Peyer's patch (tissue), 4 donors: ENCODE results near the gene AKAP7. TPM values are rescaled to one million over a fixed set of nuclear protein-coding genes. Genes with fewer than 3 reads are reported as not detected.

Experiments used
- DNase-seq, 3 donors: peaks; one replicate each; pipeline ENCODE4 v3.0.0-alpha.2; 2017 to 2019
- H3K27ac ChIP-seq, 4 donors: fragments of 200-600 bp; sonication (generic); one replicate each; pipeline ENCODE4 v1.5.1; 2016 to 2019
- H3K27me3 ChIP-seq, 2 donors: fragments of 200-600 bp; sonication (generic); one replicate each; pipeline ENCODE4 v1.5.1; 2019
- H3K36me3 ChIP-seq, 3 donors: fragments of 200-600 bp; sonication (generic); one replicate each; pipeline ENCODE4 v1.5.1; 2016 to 2019
- H3K4me1 ChIP-seq, 4 donors: fragments of 200-600 bp; sonication (generic); one replicate each; pipeline ENCODE4 v1.5.1; 2016 to 2019
- H3K4me3 ChIP-seq, 4 donors: fragments of 200-600 bp; sonication (generic); 1 replicate in 3 of 4; 2 replicates in 1 of 4; pipeline ENCODE4 v1.5.1; 2016 to 2019; ENCODE audit warnings: mild to moderate bottlenecking in 1 of 4
- H3K9me3 ChIP-seq, 4 donors: fragments of 200-600 bp; sonication (generic); one replicate each; pipeline ENCODE4 v1.5.1; 2016 to 2019; ENCODE audit warnings: mild to moderate bottlenecking in 1 of 4
- POLR2A ChIP-seq, 2 donors: fragments of 450-650 bp; IDR thresholded peaks; one replicate each; pipeline ENCODE4 v1.5.1; 2017; ENCODE audit warnings: antibody characterized with exemption in 2 of 2, mild to moderate bottlenecking in 2 of 2, moderate library complexity in 2 of 2
- total RNA-seq, 4 donors: library from RNA; depleted of rRNA; stranded (reverse); fragments of >200 nt; gene quantifications; one replicate each; pipeline ENCODE4 v1.1.0, GENCODE V29; 2016
- TF ChIP-seq, protein P1 (sequence below), 6 experiments: fragments of 450-650 bp in 4 of 6; fragments of 200-600 bp in 2 of 6; sonication (generic) in 1 of 6; IDR thresholded peaks; one replicate each; pipeline ENCODE4 v1.5.1; 2017 to 2019; ENCODE audit warnings: antibody characterized with exemption in 6 of 6, mild to moderate bottlenecking in 3 of 6, moderate library complexity in 1 of 6

Gene AKAP7
- total RNA-seq, 4 donors from 2014 or later: 8.3 to 24.7 (median 13.3) TPM

GRCh38 chr6:131159578-131159977 is 24.3 kb downstream of the AKAP7 start:
- no peak overlapping the region for H3K4me3 ChIP-seq
- no peaks in the 10 kb centered on the region for H3K36me3 ChIP-seq
- TF ChIP-seq, protein P1, sequence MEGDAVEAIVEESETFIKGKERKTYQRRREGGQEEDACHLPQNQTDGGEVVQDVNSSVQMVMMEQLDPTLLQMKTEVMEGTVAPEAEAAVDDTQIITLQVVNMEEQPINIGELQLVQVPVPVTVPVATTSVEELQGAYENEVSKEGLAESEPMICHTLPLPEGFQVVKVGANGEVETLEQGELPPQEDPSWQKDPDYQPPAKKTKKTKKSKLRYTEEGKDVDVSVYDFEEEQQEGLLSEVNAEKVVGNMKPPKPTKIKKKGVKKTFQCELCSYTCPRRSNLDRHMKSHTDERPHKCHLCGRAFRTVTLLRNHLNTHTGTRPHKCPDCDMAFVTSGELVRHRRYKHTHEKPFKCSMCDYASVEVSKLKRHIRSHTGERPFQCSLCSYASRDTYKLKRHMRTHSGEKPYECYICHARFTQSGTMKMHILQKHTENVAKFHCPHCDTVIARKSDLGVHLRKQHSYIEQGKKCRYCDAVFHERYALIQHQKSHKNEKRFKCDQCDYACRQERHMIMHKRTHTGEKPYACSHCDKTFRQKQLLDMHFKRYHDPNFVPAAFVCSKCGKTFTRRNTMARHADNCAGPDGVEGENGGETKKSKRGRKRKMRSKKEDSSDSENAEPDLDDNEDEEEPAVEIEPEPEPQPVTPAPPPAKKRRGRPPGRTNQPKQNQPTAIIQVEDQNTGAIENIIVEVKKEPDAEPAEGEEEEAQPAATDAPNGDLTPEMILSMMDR (IDR thresholded peaks at IDR 0.05): no peak
- no peak for TF ChIP-seq POLR2A (IDR thresholded peaks at IDR 0.05)
- no peaks in the 10 kb centered on the region for H3K9me3 ChIP-seq
- H3K4me1 ChIP-seq: no peaks in the 10 kb centered on the region
- DNase-seq: no peak
- no peaks in the 10 kb centered on the region for H3K27me3 ChIP-seq
- H3K27ac ChIP-seq: no peak overlapping the region

DNA sequence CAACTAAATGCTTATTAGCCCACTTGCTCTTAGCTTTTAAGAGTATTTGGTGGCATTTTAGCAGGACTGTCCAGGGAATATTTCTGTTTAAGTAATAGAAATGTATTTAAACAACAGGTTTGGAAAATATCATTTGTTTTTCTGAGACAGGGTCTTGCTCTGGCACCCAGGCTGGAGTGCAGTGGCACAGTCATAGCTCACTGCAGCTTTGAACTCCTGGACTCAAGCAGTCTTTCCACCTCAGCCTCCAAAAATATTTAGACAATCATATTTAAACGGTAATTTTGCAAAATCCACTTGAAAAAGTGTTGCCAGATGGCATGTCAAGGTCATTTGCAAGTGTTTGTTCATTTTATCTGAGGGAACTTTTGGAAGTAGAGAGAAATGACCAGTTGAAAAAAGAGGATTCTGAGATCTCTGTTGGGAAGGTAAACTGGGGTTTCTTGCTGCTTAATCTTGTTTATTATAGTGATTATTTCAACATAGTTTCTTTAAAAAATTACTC is 25.0 kb downstream of the AKAP7 start:
- Histone ChIP-seq H3K9me3 (no peaks in the 10 kb centered on the region), H3K27ac (no peak overlapping the region), H3K4me1 (no peaks in the 10 kb centered on the region), H3K36me3 (no peaks in the 10 kb centered on the region), H3K27me3 (no peaks in the 10 kb centered on the region), H3K4me3 (no peak overlapping the region)
- no peak for DNase-seq
- TF ChIP-seq POLR2A (IDR thresholded peaks at IDR 0.05): no peak
- TF ChIP-seq, protein P1 (IDR thresholded peaks at IDR 0.05): no peak

DNA sequence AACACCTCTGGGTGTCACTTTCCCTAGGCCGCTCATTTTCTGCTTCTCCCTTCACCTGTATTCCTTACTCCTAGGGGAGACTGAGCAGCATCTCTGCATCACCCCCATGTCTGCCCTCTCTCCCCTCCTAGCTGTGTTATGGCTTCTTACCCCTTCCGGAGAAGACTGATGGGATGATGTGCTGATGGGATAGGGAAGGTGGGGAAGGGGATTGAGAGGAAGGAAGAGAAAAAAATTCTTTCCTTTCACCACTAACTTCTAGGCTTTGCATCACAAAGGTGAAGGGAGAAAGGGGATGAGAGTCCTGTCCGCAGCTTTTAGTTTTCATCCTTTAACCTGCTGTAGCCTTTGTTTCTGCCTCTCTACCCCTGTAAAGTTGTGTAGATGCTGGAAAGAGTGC is 26.7 kb downstream of the AKAP7 start:
- no peaks in the 10 kb centered on the region for H3K36me3 ChIP-seq
- no peak overlapping the region for H3K4me3 ChIP-seq
- no peak overlapping the region for H3K27ac ChIP-seq
- no peaks in the 10 kb centered on the region for H3K27me3 ChIP-seq
- DNase-seq: no peak
- H3K9me3 ChIP-seq: no peaks in the 10 kb centered on the region
- TF ChIP-seq, protein P1 (IDR thresholded peaks at IDR 0.05): no peak
- TF ChIP-seq POLR2A (IDR thresholded peaks at IDR 0.05): no peak
- no peaks in the 10 kb centered on the region for H3K4me1 ChIP-seq

DNA sequence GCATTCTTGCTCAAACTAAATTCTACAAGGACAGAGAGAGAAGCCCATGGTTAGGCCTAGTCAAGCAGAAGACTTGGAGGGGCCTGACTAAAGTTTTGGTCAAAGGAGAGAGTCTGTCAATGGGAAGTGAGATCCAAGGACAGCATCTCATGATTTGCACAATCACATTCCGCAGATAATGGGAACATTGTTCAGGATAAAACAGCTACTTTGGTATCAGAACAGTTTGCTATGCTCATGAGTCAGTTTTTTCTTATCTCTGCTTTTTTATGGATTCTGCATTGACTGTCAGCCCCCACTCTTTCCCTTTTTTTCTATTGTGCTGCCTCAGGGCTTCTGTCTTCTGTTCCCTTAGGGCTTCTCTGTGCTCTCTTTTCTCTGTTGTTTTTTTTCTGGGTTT is 28.6 kb downstream of the AKAP7 start:
- Histone ChIP-seq H3K36me3 (no peaks in the 10 kb centered on the region), H3K27ac (no peak overlapping the region), H3K4me1 (no peaks in the 10 kb centered on the region), H3K9me3 (no peaks in the 10 kb centered on the region), H3K27me3 (no peaks in the 10 kb centered on the region), H3K4me3 (no peak overlapping the region)
- no peak for DNase-seq
- TF ChIP-seq POLR2A (IDR thresholded peaks at IDR 0.05): no peak
- TF ChIP-seq, protein P1 (IDR thresholded peaks at IDR 0.05): no peak

DNA sequence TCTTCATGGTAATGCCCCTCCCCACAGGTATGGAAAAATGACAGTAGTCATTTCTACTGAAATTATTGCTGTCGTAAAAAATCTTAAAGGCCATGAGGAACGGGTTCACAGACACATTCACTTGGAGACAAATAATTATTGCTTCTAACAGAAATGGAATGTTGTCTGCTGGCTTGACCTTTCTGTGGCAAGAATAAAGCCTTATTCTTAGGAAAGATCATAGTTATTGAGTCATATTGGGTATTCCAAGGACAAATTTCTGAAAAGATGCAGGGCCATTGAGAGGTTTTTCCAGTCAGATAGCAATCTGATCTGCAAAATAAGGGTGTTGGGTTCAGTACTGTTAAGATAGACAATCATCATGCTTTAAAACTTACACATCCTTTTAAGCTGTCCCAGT is 29.2 kb downstream of the AKAP7 start:
- TF ChIP-seq, protein P1 (IDR thresholded peaks at IDR 0.05): no peak
- no peak for TF ChIP-seq POLR2A (IDR thresholded peaks at IDR 0.05)
- Histone ChIP-seq H3K4me3 (no peak overlapping the region), H3K27me3 (no peaks in the 10 kb centered on the region), H3K27ac (no peak overlapping the region), H3K36me3 (no peaks in the 10 kb centered on the region), H3K4me1 (no peaks in the 10 kb centered on the region), H3K9me3 (no peaks in the 10 kb centered on the region)
- DNase-seq: no peak

- Histone ChIP-seq H3K36me3 (no peaks in the 10 kb centered on the region), H3K27ac (no peak overlapping the region), H3K4me1 (no peaks in the 10 kb centered on the region), H3K9me3 (no peaks in the 10 kb centered on the region), H3K27me3 (no peaks in the 10 kb centered on the region), H3K4me3 (no peak overlapping the region)
- TF ChIP-seq, protein P1 (IDR thresholded peaks at IDR 0.05): no peak
- no peak for TF ChIP-seq POLR2A (IDR thresholded peaks at IDR 0.05)
- no peak for DNase-seq
These were observed 32.5 kb downstream of the AKAP7 start for GRCh38 chr6:131167773-131168172.
